MG63 (cell line): Measurements from ENCODE around the gene ITGB8. TPM values are rescaled to one million over a fixed set of nuclear protein-coding genes. Genes with fewer than 3 reads are reported as not detected.

Source experiments
- DNase-seq: peaks from one replicate; pipeline ENCODE4 v3.0.0-alpha.2; 2020
- H3K27me3 ChIP-seq: fragments of 250-450 bp; sonication (Bioruptor Pico); 2 replicates; pipeline ENCODE4 v1.5.1; 2020; ENCODE audit warnings: mild to moderate bottlenecking, moderate library complexity
- H3K36me3 ChIP-seq: fragments of 250-450 bp; sonication (Bioruptor Pico); 2 replicates; pipeline ENCODE4 v1.5.1; 2020; ENCODE audit warnings: mild to moderate bottlenecking, moderate library complexity
- H3K4me3 ChIP-seq: fragments of 250-450 bp; sonication (Bioruptor Pico); 2 replicates; pipeline ENCODE4 v1.5.1; 2020; ENCODE audit warnings: mild to moderate bottlenecking, moderate library complexity
- H3K9me3 ChIP-seq: fragments of 250-450 bp; sonication (Bioruptor Pico); 2 replicates; pipeline ENCODE4 v1.5.1; 2020; ENCODE audit warnings: mild to moderate bottlenecking, moderate library complexity
- total RNA-seq: library from RNA; depleted of rRNA; stranded (reverse); fragments of >200 nt; shearing (Covaris generic); gene quantifications from 2 replicates; pipeline ENCODE4 v1.2.3, GENCODE V29; 2014; ENCODE audit warnings: low replicate concordance; rRNA removed

ITGB8 gene
- total RNA-seq, 1 experiment from 2014 or later, result 5.4 TPM

DNA sequence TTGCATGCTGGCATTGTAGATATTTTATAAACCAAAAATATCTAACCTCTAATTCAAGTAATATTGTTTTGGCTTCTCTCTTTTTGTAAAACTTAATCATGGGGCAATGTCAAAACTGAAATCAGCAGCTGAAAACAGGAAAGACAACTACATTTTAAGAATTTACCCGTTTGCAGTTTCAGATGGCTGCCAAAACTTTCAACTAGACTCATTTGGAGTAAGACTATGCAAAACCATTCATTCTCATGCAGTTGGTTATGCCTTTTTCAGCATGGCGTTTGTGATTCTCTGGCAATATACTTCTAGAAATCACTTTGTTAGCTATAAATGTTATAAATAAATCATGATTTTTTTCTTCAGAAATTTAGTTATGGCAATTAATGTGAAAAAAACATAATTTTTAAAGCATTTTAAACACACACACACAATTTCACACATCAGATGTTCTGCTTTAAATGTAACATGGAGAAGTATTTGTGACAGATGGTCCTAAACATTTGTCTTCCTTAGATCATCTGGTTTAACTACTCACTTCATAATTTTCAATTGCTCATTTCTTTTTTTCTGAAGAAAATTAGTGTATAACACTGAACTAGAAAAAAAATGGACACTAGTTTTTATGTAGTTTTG, 116.4 kb downstream of the ITGB8 start:
- Histone ChIP-seq H3K36me3 (no peaks in the 10 kb centered on the region), H3K4me3 (no peak overlapping the region), H3K9me3 (peaks cover 7% of the 10 kb centered on the region), H3K27me3 (no peaks in the 10 kb centered on the region)
- no peak for DNase-seq

DNA sequence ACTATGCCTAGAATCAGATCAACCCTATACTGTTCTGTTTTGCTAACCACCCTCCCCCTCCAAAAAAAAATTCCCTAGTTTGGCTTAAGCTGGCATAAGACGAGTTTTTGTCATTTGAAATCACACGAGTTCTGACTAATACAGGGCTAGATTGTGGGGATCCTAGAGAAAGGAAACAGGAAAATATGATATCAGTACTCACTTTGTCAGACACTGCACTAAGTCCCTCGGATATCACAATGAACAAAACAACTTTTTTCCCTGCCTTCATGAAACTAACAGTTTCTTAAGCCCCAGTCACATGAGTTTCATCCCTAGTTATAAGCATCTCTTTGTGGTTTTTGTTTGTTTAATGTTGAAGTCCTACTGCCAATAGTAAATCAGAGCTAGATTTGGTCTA, 118.5 kb downstream of the ITGB8 start:
- no peaks in the 10 kb centered on the region for H3K36me3 ChIP-seq
- peaks cover 7% of the 10 kb centered on the region for H3K9me3 ChIP-seq
- DNase-seq, result no peak
- H3K4me3 ChIP-seq, result no peak overlapping the region
- H3K27me3 ChIP-seq, result no peaks in the 10 kb centered on the region

DNA sequence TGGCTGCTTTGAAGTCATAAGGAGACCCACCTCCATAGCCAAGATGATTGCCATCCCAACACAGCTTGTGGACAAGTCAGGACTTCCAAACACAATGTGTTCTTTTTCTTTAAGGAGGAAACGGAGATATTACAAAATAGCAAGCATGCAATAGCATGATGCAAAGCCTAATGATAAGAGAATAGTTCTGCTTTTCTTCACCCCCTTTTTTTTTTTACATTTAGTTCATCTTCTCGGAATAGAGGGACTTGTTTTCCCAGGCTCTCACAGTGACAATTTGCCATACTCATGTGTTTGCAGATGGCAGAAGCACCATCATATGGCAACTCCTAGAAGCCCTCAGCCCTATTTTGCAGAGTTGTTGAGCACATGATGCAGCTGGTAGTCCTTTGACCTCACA, 119.8 kb downstream of the ITGB8 start:
- DNase-seq, result no peak
- Histone ChIP-seq H3K36me3 (no peaks in the 10 kb centered on the region), H3K9me3 (no peaks in the 10 kb centered on the region; the same call in none of the 2 replicates), H3K4me3 (no peak overlapping the region), H3K27me3 (no peaks in the 10 kb centered on the region)

DNA sequence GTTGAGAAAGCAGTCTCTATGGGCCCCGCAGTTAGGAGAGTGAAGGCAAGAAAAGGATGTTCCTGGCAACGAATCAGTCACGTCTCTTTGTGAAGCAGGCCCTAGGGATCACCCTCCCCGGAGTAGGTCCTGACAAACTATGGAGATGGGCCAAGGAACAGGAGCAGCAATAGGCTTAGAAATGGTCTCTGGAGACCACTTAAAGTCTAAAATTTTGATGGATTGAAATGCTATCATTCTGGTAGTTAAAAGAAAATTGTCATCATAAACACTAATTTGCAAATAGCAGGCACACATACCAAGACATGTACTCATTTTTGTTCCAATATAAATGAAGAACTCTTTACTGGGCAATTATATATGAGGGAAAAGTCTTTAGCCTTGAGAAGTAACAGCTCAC, 123.5 kb downstream of the ITGB8 start:
- no peaks in the 10 kb centered on the region for H3K36me3 ChIP-seq
- H3K4me3 ChIP-seq, result no peak overlapping the region
- no peaks in the 10 kb centered on the region for H3K9me3 ChIP-seq
- no peaks in the 10 kb centered on the region for H3K27me3 ChIP-seq
- DNase-seq, result no peak

DNA sequence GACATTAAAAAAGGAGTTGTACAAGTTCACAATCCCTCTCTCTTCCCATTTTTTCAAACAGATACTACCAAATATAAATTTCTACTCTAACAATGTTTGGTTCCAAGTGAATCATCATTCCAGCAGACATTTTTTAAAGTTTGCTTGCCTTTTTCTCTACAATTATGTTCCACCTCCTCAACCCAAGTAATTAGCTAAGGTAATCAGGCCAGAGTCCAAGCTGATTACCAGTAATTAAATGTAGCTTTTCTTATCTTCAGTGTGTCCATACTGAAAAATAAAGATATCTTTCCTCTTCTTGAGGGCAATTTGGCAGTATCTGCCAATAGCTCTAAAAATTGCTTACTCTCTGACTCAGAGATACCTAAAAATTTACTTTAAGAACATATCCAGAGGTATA, 126.0 kb downstream of the ITGB8 start:
- Histone ChIP-seq H3K4me3 (no peak overlapping the region), H3K36me3 (no peaks in the 10 kb centered on the region), H3K9me3 (no peaks in the 10 kb centered on the region), H3K27me3 (no peaks in the 10 kb centered on the region)
- no peak for DNase-seq

DNA sequence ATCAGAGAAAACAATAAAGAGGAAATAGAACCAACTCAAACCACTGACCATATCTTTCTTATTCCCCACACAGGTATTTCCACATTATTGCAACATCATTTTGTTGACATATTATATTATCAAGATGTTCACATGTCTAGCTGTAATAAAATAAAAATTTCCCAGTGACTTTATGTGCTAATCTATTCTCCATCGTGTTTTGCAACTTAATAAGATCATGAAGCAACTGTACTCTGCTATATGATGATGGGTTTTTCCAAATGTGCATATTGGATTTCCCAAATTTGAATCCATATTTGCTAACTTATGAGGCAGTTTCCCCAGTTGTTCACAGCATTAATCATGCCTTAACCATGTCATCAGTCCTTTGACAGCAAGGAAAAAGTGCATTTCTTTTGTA, 127.8 kb downstream of the ITGB8 start:
- no peak for DNase-seq
- Histone ChIP-seq H3K36me3 (no peaks in the 10 kb centered on the region), H3K27me3 (no peaks in the 10 kb centered on the region), H3K9me3 (no peaks in the 10 kb centered on the region), H3K4me3 (no peak overlapping the region)

DNA sequence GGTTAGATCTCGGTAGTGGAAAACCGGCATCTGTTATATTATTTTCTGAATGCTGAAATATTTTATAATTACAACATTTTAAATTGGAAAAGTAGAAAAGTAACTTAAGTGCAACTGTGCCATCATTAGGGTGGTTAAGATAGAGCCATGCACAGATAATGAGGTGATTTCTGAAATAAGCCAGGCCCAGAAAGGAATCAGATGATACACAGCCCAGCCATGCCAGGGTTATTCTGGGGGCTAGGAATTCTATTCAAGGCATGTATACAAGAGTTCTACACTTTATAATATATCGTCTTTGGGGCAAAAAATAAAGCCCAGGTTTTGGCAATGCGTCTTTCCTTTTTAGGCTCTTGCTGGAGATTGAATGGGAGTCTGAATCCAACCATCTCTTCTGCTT, 128.7 kb downstream of the ITGB8 start:
- Histone ChIP-seq H3K36me3 (no peaks in the 10 kb centered on the region), H3K27me3 (no peaks in the 10 kb centered on the region), H3K4me3 (no peak overlapping the region), H3K9me3 (no peaks in the 10 kb centered on the region)
- no peak for DNase-seq

DNA sequence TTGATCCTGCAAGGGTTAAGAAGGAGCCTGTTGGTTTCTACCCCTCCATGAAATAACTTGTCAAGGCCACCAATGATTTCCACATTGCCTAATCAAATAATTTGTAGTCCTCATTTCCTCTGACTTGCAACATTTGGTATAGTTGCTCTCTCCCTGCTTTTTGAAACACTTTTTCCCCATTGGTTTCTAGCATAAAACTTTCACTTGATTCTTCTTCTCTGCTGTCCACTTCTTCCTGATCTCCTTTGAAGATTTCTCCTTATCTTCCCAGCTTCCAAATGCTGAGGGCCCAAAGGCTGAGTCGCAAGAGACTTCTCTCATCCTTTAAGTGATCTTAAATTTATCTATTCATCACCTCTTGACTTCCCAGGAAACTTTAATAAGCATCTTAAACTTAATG, 134.2 kb downstream of the ITGB8 start:
- no peaks in the 10 kb centered on the region for H3K36me3 ChIP-seq
- no peaks in the 10 kb centered on the region for H3K9me3 ChIP-seq
- no peak for DNase-seq
- H3K27me3 ChIP-seq, result no peaks in the 10 kb centered on the region
- no peak overlapping the region for H3K4me3 ChIP-seq

Other genes with a start within 250 kb of the ITGB8 start
- not detected in 2 replicates for gene MACC1, start 113.5 kb upstream of the ITGB8 start, total RNA-seq